ENCODE measurements around the gene ATL2.
"Not testable (repeated sequence)": the region's sequence is repeated elsewhere in the genome, so short reads cannot be mapped to it uniquely, and the experiment has no call there.

The ATL2 gene

GRCh38 chr2:38387887-38388286, 10.8 kb upstream of the ATL2 start:
- no peak for DNase-seq

DNA sequence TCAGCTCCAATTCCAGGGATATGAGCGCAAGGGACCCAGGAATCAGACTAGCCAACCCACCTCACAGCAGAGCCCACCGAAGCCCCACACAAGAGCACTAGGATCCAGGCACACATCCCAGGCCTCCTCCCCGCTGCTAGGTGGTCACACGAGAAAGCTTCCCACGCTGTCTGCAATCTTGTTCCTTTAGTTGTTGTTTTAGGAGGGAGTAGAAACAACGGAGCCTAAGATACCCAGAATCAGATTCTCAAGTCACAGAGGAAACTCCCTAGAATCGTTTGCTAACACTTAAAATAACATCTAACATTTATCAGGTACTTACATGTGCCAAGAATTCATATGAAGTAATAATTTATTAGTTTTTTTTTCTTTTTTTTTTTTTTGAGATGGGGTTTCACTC, 9.7 kb upstream of the ATL2 start:
- DNase-seq: no peak

- no peak for DNase-seq
Measured at GRCh38 chr2:38386377-38386776, 9.3 kb upstream of the ATL2 start.

GRCh38 chr2:38384338-38384737, 7.3 kb upstream of the ATL2 start:
- DNase-seq: no peak

DNA sequence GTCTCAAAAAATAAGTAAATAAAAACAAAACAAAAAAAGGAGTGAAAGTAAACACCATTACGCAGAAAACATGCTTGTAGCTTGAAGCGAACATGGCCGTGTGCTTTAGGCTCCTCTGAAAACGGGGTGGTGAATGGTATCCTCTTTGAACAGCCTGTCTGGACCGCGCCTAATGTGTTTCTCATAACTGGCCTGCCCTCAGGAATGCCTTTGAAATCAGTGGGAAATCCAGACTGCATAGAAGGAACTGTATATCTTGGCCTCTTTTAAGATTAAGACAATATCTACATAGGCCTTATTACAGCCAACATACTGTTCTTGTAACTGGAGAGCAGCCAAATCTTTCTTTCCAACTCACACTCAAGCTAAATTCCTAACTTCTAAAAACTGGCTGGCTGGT, 6.7 kb upstream of the ATL2 start:
- DNase-seq: not testable (repeated sequence)

DNA sequence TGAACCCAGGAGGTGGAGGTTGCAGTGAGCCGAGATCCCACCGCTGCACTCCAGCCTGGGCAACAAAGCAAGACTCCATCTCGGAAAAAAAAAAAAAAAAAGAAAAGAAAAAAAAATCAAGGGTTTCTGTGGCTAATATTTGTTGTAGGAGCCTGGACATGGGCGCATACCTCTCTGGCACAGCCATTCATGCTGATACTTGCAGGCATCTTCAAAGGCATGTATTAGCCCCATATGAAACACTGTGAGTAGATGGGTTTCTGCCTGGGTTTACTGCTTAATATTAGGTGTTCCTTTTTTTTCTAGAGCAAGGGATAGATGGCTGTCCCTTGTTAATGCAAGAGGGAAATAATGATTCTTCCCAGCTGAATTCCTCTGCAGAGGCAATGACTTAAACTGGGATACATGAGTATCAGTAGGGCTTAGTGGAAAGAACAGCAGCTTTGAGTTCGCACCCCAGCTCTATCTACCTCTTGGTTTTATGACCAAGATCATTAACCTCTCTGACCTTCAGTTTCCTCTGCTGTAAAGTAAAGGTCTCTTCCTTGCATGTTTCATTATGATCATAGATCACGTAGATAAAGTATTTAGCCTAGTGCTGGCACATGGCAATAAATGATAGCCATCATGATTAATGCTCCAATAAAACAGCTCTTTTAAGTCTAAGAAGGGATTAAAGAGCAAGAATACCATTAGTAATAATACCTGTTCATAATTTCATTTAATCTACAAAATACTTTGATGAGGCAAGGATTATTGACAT, 4.5 kb upstream of the ATL2 start:
- DNase-seq: no peak

GRCh38 chr2:38380397-38381130, 3.5 kb upstream of the ATL2 start:
- no peak for DNase-seq

DNA sequence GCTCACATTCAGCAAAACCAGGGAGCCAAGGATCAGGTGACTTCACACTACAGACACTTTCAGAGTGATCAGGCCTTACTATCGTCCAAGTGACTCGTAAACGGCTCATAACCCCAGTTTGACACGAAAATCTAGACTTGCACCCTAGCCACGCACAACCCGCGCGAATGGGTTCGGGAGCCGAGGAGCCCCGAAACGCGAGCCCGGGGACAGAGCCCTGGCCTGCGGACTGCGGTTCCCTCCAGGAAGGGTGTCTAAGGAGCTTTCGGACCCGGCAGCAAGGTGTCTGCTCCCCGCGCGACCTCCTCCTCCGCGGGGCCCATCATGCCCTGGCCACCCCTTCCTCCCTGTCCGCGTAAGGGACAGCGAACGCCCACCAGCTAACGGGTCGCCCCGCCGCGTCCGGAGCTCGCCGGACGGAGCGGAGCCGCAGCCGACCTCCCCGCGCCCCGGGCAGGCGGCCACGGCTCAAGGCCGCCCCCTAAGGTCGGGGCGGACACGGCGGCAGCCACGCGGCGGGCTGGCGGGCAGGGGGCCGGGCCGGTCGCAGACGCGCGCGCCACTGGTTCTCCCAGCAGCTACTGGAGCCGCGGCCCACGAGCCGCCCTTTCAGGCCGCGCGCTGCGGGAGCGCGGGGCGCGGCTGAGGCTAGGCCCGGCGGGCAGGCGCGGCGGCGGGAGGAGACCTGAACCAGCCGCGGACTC, 575 bp downstream of the ATL2 start:
- peak in 1 of 2 experiments; percentile 52 for DNase-seq

GRCh38 chr2:38375696-38376345, 1.3 kb downstream of the ATL2 start:
- peak in 1 of 2 experiments; percentile 22 for DNase-seq

DNA sequence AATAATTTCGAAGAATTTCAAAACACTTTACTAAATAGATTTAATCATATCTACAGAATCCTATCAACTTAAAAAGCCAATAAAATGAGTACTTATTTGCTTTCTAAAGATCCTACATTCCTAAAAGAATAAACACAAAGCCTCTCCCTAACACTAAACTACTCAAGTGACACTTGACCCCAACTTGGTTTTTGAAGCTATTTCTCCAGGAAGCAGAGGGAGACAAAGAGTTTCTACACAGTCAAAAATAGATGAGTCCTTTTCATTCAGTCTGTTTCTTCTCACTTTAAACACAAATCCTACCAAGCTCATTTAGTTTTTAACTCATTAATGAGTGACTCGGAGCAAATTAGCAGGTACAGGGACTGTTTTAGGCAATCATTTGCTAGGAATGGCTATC, 2.1 kb downstream of the ATL2 start:
- DNase-seq: no peak

GRCh38 chr2:38371235-38371634, 5.8 kb downstream of the ATL2 start:
- DNase-seq: no peak

DNA sequence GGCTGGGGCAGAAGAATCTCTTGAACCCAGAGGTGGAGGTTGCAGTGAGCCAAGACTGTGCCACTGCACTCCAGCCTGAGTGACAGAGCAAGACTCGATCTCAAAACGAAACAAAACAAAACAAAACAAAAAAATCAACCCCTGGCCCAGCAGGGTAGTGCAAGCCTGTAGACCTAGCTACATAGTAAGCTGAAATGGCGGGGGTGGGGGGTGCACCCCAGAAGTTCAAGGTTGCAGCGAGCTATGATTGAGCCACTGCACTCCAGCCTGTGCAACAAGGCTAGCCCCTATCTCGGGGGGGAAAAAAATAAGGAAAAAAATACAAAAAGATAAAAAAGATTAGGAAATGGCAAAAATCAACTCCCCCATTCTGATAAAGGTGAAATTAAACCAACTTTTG, 6.4 kb downstream of the ATL2 start:
- DNase-seq: no peak

GRCh38 chr2:38362232-38362631, 14.8 kb downstream of the ATL2 start:
- no peak for DNase-seq

DNA sequence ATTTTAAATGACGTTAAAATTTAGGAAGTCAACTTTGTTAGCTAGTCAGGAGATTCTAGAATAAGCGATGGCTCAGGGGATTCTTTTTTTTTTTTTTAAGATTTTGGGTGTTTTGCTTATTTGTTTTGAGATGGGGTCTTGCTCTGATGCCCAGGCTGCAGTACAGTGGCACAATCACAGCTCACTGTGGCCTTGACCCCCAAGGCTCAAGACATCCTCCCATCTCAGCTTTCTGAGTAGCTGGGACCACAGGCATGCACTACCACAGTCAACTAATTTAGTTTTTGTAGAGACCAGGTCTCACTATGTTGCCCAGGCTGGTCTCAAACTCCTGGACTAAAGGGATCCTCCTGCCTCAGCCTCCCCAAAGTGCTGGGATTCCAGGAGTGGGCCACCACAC, 16.9 kb downstream of the ATL2 start:
- no peak for DNase-seq

DNA sequence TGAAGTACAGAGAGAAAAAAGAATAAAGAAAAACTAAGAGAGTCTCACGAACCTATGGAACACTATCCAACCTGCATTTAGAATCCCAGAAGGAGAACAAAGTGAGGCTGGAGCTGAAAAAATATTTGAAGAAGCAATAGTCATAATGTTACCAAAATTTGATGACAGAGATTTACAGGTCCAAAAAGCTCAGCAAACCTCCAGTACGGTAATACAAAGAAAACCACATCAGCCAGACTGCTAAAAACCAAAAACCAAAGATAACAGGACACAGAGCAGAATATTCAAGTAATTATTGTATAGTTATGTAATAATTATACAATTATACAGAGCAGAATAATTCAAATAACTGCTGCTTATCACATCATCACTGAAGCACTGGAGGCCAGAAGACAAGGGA, 23.7 kb downstream of the ATL2 start:
- DNase-seq: no peak

GRCh38 chr2:38352336-38352735, 24.7 kb downstream of the ATL2 start:
- no peak for DNase-seq

DNA sequence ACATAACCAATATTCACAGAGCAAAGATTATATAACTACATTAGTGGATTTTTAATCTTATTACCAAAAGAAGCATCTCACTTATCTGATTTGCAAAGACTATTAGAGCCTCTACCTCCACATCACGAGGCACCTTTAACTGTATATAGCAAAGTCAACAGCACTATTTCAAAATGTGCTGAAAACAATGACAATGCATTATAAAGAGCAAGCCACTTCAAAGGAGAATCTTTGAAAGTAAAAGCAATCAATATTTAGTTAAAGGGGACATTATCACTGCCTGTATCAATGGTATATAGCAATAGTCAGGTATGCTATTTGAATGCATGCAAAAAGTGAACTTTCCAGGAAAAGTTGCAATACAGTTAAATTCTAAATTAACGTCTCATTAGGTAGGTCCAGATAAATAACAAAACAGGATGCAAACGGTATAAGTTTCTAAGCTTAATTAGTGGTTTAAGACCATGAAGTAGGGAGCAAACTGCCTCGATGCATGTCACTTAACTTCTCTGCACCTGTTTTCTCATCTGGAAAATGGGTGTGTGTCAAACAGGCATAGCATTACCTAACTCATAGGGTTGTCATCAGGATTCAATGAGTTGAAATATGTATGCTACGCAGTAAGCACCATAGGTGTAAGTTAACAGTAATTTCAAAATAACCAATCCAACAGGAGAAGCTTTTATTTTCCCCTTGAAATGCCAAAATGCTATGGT, 31.6 kb downstream of the ATL2 start:
- no peak for DNase-seq

- no peak for DNase-seq
Measured at GRCh38 chr2:38344813-38345212, 32.3 kb downstream of the ATL2 start.

DNA sequence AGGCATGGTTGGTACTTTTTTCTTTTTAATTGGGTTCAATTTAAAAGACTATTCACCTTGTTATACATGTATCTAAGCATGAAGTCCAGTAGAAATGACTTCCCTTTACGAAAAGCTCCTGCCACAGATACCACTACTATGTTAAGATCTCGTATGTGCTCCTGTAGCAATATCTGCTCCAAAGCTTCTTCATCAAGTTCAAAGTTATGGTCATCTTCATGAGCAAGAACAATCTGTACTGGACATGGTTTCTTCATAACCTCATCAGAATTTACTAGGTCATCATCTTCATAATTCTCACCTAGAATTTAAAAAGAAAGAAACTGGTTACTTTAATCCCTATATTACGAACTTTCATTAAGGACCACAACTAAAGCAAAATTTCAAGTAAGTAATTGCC, 33.9 kb downstream of the ATL2 start:
- DNase-seq: no peak

DNA sequence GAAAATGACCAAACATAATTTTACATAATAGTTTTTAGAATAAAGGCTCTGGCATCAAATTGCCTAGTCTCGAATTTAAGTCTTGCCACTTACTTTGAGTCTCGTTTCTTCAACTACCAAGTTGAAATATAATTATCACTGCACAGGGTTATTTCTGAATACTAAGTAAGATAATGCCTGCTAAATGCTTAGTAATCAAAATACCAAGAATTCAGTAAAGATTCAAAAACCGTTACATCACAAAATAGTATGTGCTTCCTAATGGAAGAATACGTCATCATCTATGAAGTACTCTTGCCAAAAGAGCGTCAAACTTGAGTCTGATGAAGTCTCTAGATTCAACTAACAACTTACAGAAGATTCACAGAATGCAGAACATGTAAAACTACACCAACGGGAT, 40.5 kb downstream of the ATL2 start:
- DNase-seq: no peak

DNA sequence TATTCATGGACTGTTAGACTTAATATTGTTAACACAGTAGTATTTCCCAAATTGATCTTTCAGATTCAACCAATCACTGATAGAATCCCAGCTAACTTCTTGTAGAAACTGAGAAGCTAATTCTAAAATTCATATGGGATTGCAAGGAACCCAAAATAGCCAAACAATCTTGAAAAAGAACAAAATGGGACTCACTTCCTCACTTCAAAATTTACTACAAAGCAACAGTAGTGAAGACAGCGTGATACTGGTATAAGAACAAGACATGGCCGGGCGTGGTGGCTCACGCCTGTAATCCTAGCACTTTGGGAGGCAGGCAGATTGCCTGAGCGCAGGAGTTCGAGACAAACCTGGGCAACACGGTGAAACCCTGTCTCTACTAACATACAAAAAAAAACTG, 46.3 kb downstream of the ATL2 start:
- DNase-seq: no peak

- no peak for DNase-seq
Measured at GRCh38 chr2:38327580-38327979, 49.5 kb downstream of the ATL2 start.

GRCh38 chr2:38323623-38324022, 53.5 kb downstream of the ATL2 start:
- no peak for DNase-seq
